Activated CD8-positive, alpha-beta memory T cell treated with anti-CD3 and anti-CD28 coated beads, Interleukin-2, amount 50 U/mL, for 48 hours (primary cell): Measurements from ENCODE around the gene SNRPB2.

Experiments used
- DNase-seq: peaks from one replicate; pipeline ENCODE4 v3.0.0-alpha.2; 2020

SNRPB2 gene

DNA sequence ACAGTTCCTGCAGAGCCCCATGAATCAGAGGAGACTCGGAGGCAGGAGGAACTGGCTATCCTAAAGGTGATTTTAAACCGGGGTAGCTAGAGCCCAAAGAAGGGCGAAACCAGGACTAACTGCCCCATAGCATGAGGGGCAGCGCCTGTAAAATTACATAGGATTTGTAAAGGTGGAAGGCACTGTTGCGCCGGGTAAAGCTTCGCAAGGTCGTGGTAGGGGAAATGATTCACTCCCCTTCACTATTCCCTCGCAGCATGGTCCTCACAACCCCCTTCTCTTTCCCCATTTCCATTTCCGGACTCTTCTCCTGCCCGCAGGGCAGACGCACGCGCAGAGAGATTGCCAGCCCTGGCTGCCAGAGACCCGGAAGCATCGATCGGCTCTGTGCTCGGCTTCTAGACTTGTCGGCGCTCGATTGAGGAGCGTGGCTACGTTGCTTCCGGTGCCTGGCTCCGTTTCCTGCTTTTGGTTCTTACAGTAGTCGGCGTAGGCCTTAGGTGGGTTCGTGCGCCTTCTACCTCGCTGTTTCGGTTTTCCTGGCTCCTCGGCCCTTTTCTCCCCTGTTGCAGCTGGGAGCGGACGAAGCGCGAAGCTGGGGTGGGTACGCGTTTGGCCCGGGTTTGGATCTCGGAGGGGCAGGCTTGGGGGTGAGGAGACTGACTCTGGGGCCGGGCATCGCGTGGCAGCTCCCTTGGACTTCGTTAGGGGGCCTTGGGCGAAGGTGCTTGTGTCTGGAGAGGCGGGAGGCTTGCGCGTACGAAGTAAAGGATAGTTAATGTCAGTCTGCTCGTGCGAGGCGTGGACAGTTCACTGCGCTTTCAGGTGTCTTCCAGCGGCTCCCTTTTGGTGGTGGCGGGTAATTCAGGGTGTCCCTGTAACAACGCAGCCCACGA lies at the start of gene SNRPB2:
Gene SNRPB2, plus strand, starts transcription at position 462 of the 896 bp plus-strand sequence. CDS start 1,677 bp downstream, outside the sequence.
- DNase-seq = peak; percentile 90

DNA sequence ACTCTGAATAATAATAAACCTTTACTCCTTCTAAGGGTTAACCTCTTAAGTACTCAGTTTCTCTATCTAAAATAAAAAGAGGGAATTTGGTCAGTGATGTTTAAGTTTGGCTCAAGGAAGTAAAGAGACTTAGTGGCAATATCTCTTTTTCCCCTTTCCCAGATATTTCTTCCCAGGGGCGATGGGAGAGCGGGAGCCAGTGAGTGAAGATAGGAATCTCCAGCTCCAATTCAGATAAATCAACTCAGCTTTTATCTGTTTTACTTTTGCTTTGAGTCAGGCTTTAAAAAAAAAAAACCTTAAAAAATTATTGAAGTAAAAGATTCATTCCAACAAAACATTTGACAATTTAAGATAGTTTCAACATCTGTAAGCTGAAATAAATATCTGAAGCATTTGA lies 45.4 kb upstream of the SNRPB2 start:
- no peak for DNase-seq

DNA sequence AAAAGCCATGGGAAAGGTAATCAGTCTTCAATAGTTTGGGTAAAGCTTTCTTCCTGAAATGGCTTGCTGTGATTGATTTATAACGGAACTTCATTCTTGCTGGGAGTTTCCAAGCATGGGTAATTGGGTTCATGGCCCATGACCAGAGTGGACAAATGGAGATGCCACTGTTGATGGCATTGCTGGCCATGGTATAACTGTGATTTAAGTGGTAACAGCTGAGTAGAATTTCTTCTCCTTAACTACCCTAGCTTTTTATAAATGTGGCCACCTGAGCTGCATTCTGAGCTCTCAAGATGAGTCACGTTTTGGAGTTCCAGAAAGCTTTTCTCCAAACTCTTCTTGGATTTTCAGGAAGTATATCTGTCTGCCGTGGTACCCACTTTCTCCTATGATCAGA lies 39.9 kb upstream of the SNRPB2 start:
- no peak for DNase-seq

DNA sequence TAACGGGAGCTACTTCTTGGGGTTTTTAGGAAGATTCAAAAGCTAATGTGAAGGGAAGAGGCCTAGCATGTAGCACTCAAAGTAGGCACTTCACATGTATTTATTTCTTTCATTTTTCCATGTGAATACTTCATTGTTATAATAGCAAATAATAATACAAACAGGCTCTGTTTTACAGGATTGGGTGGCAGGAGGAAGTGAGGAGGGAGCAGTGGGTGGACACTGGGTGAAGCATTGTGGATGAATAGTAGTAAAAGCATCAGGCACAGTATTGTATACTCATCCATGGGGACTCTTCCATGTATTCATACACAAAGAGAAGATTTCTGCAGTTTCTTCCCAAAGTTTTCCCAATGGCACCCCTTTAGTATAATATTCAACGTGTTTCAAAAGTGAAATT lies 38.4 kb upstream of the SNRPB2 start:
- DNase-seq = no peak

DNA sequence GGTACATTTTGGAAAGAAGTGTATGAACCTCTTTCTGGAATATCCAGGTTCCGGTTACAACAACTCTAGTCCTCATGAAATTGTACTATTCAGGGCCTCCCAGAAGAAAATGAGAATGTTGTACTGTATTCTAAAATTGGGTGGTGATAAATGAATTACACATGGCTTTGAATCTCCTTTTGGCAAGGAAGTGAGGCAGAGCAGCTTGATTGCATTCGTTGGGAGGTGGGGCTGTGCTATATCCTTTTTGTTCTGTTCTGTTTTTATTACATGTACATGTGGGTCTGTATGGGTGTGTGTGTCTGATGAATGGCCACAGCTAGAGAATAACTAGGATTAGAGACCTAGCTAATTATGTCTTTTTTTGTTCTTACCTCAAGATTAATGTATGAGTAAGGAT lies 37.8 kb upstream of the SNRPB2 start:
- no peak for DNase-seq

DNA sequence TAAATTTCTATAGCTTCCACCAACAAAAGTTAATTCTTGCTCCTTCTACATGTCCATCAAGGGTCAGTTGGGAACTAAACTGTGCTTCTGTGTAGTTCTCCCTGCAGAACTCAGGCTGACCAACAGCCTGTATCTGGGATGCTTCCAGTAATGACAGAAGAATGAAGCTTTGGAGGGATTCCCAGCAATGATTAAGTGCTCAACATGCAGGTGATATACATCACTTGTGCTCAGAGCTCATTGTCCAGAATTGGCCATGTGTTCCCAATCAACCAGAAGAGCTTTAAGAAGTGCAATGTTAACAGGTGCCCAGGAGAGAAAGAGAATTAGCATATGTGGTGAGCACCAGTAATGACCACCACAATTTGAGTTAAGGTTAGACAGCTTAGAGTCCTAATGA lies 37.4 kb upstream of the SNRPB2 start:
- no peak for DNase-seq

DNA sequence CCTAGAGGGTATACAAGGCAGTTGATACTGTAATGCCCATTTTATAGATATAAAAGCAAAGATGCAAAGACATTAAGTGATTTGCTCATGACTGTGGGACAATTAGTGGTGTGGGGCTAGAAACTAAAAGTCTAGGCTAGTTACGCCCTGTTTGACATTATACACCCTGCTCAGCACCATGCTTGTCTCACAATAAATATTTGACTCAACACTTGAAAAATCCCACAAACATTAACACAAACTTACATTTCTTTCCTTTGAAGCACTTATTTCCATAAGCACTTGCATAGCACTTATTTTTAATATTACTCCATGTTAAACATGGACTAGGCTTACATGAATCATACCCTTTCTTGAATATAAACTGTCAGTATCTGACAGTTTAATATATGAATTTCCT lies 36.5 kb upstream of the SNRPB2 start:
- no peak for DNase-seq

DNA sequence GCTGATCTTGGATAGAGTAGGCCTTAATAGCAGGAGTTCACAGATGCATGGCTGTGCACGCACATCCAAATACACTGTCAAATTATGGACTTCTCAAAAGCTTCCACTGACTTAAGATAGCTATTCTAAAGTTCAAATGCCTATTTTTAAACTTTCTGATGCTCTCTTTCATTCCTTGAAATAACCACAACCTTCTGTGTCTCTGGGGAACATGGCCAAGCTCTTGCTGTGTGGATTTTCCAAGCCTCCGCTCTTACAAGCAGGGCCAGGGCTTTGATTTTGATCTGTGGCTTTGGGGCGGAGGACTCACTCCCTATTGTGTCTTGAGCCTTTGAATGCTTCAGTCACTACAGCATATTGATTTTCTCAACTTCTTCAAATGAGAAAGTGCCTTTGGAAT lies 35.7 kb upstream of the SNRPB2 start:
- no peak for DNase-seq

DNA sequence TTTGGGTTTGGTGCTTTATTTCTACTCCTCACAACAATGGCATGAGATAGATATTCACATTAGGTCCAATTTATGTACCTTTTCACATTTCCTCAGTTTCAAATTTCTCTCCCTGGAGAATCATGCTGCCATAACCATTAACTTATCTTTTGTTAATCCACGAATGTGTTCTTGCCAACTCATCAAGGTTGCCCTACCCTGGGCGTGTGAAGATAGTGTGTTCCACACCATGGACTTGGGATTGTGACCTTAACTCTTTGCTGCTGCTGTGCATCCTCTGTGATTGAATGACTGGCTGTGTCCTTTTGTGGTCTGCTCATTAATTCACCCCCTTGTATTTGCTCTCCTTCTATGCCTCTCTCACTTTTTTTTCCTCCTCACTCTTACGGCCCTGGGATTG lies 34.2 kb upstream of the SNRPB2 start:
- DNase-seq = no peak

DNA sequence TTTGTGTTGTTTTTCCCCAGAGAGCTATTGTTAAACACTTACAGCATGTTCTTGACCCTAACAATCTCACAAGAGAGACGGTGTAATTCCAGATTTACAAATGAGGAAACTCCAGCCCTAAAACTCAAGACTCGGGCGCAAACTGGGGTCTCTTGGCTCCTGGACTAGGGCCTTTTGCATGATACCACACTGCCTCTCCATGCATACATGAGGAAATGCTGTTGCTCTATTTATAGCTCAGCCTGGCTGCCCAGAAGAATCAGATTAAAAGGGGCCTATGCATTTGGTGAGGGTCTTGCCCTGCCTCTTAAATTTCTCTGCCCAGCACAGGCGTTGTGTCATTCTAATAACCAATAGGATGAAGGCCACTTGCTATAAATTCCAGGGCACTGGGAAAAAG lies 30.5 kb upstream of the SNRPB2 start:
- DNase-seq = no peak

DNA sequence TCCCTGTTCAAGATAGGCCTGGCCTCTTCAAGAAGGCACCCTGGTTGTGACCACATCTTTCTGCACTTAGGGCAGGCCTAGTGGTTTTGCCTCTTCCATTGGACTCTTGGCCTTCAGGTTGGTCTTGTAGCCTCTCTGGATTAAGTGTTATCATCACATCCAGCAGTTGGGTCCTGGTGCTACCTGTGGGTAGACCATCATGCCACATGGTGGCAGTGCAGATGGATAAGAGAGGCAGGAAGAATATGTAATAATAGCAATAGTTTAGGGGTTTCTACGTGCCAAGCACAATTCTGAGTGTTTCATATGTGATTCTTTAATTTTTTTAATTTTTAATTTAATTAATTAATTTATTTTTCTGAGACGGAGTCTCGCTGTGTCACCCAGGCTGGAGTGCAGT lies 28.5 kb upstream of the SNRPB2 start:
- no peak for DNase-seq

DNA sequence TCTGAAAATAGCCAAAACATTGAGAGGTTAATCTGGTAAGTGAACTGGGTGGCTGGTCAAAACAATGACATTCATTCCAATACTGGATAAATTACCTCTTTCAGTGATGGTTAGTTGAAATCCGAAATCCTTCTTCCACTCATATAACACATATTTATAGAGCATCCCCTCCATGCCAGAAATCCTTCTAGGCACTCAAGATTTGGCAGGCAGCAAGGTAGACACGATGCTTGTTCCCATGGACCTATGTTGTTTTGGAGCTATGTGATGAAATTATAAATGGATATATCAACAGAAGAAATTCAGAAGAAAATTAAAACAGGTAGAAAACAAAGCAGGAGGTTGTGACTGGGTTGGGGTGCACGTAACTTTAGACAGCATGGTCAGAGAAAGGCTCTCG lies 26.3 kb upstream of the SNRPB2 start:
- no peak for DNase-seq

DNA sequence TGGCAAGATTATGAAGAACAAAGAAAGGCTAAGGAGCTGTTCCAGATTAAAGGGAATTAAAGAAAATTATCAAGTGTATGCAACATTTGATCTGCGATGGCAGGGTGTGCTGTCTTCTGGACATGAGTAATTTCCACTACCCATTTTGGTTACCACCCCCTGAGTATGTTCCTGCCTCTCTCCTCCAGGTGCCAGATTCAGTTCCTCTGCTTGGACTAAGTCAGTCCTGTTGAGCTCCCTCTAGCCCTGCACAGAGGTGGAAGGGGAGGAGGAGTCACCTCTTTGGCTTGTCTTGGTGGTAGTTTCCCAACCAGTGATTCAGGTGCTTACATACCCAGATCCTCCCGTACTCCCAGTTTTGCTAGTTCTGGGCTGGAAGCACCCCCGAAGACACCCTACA lies 22.2 kb upstream of the SNRPB2 start:
- no peak for DNase-seq

DNA sequence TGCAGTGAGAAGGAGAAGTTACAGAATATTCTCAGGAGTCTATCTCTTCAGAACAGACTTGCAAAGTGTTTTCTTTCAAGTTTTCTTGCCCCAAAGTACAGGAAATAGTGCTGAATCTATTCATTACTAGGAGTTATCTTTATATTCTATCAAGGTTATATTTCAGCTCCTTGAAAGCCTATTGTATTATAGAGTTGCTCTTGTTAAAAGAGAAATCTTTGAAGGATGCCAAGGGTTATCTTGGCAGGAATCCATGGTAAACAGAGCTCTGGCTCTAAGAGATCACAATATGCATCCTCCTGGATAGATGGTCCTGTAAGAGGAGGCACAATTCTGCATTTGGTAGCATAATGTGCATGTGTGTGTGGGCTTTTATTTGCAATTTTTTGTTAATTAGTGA lies 21.2 kb upstream of the SNRPB2 start:
- DNase-seq = no peak

DNA sequence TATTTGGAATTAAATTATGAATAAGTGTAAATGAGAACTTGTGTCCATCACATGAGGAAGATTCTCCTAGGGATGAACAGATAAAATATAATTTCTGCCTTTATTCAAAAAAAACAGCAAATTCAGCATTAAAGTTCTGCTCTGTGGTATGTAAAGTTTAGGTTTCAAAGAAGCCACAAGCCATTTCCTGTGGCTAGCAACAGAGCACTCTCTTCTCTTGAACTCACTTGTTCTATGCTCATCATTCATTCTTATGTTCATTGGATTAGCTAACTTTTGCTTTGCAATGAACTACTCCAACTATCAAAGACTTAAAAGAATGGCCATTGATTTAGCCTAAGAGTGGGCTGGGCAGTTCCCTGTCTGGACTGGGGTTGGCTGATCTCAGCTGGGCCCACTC lies 20.8 kb upstream of the SNRPB2 start:
- no peak for DNase-seq

DNA sequence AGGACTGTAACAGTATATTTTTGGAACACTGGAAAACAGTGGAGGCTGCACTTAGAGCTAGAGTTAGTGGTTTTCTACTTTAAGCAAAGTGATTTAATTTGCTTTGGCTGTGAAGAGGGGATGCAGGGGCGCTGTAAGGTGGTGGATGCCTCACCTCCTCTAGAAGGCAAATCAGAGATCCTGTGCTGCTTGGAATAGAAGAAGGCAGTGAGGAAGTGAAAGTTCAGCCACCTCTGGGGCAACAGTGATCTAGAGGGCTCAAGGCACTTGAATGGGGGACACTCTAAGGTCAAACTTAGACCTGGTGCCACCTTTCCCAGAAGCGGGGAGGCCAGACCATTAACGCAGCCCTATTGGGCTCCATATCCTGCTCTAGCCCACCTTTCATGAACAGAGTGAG lies 19.0 kb upstream of the SNRPB2 start:
- no peak for DNase-seq

DNA sequence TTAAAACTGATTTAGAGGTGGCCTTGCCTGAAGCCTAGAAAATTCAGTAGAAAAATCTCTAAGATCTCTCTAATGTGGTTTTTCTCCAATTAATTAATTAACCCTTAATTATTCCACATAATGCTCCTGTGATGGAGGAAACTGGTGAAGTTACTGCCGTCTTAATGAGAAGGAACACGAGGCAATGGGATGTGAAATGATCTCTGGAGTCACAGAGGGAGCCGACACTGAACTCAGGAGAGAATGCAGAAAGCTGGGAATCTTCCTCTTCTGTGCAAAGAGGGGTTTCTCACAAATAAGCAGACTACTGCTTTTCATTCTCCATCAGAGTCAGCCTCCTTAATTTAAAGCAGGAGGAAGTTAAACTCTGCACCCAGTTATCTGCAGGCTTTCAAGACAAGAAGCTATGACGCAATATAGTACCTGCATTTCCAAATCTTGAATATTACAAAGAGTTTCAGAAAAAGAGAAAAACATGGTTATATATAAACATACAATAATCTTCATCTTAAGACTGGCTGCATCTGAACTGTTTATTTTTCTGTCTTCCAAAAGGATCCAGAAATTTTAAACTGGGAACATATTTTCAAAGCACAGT lies 18.1 kb upstream of the SNRPB2 start:
- DNase-seq = no peak

DNA sequence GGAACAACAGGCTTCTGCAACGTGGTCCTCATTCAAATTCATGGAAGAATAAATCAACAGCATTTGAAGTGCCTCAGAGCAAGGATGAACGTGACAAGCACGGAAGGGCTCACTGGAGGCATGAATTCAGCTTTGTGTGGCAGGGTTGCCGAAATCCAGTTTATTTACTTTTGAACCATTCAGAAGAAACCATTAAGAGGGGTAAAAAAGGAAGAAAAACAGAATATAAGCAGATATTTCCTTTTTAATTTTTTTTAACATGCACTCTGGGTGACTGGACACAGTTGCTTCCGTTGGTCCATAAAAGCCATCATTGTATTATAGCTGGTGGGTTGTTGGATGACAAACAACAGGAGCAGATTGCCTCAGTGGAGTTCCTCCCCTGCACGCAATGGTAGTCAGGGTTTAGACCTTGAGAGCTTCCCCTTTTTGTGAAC lies 17.3 kb upstream of the SNRPB2 start:
- DNase-seq = no peak

DNA sequence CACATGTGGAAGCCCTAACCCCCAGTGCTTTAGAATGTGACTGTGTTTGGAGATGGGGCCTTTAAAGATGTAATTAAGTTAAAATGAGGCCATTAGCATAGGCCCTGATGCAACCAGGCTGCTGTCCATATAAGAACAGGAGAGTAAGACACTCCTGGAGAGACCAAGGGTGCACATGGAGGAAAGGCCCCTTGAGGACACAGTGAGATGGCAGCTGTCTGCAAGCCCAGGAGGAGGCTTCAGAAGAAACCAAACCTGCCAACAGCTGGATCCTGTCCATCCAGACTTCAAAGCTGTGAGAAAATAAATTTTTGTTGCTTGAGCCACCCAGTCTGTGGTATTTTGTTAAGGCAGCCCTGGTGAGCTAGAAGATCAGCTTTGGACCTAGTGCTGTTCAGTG lies 16.8 kb upstream of the SNRPB2 start:
- no peak for DNase-seq

DNA sequence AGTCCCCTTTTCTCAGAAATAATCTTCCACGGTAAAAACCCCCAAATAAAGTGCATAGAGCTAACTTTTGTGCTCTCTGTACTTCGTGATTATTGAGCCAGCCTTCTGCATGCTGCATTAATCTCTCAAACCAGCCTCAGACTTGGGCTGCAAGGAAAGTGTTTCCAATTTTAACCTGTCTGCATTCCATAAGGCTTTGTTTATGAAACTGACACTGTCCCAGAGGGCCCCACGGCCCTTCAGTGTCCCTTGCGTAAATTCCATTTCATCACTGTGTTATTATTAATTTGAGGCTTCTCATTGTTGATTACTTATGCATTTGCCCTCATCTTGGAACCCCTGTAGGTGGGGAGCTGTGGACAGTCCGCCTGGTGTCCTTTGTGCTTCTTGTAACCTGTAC lies 15.6 kb upstream of the SNRPB2 start:
- DNase-seq = no peak

DNA sequence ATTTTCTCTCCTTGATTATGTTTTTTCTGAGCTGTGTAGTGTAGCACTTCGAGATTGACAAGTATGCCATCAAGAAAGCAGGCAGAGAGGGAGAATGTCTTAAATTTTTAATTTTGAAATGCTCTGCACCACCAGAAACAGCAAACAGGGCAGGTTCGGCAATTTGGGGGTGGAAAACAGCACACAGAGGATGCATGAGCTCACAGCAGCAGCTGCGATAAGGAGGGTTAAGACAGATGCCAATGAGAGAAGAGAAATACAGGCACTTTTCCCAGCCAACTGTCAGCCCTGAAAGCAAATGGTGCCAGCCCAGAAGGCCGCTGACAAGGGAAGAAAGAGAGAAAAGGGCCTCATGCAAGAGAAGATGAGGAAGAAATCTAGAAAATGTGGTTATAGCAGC lies 15.1 kb upstream of the SNRPB2 start:
- DNase-seq = no peak

DNA sequence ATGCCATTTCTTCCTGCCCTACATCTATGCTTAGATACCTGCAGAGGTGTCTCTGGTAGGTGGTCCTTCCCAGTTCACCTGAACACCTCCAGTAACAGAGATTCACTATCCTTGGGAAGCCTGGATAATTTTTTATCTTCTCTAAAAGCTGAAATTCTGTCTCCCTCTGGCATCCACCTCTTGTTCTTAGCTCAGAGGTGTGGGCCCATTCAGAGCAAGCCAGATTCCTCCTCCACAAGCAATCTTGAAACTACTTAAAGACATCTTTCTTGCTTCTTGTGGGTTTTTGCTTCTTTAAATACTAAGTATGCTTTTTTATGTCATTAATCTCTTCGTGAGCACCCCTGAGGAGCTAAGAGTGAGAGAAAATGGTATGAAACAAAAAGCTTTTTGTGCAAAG lies 10.4 kb upstream of the SNRPB2 start:
- DNase-seq = no peak

DNA sequence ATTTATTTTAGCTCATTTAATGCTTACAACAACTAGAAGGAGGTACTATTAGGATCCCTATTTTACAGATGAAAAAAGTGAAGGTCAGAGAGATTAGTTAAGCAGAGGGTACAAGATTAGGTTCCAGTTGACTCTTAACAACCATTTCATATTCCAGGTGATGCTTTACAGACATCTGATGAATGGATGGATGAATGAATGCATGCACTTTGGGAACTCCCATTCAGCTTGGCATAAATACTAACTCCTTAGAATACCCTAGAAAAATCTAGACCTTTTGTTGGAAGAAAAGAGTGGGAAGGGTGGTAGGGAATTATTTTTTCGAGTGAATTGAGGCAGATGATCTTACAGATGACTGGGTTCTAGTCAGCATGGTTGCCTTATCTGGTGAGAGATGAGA lies 746 bp upstream of the SNRPB2 start:
- no peak for DNase-seq

DNA sequence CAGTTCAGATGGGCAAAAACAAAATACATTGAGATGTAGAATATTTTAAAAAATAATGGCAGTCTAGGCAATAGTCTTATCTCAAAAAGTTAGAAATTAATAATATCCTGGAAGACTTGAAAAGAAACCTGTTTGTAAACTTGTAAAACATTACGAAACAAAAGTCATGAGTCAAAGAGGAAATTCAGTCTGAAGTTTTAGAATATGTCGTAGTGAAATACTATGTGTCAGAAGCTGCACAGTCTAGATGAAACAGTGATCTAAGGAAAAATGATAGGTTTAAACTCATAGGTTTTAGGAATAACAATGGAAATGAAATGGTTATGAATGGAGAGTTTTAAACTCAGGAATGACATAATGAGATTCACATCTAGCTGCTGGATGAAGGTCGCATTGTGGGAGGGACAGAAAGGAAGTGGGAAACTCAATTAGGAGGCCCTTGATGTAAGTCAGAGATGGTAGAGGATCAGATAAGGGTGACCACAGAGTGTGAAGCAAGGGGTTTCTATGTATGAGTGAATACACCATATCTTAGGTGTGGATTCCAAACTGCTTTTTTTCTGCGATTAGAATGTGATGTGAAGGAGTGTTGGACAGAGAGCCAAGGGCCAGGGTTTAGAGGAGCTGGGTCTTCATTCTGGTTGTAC lies 2.8 kb downstream of the SNRPB2 start:
- DNase-seq = no peak
